Mesenchymal stem cell (in vitro differentiated cells and primary cell): ENCODE results near the gene FRY.

Source experiments
- DNase-seq: peaks from one replicate; pipeline ENCODE4 v3.0.0-alpha.2; 2013
- H2AFZ ChIP-seq: one replicate; pipeline ENCODE4 v1.6.1; 2013; ENCODE audit warnings: low read depth, mild to moderate bottlenecking, control low read depth, inconsistent platforms, low read length, moderate library complexity
- H2AK5ac ChIP-seq: 2 replicates; pipeline ENCODE4 v1.6.1; 2013; ENCODE audit warnings: low read length, moderate library complexity, mild to moderate bottlenecking, inconsistent platforms; ENCODE audit not compliant: severe bottlenecking
- H2BK120ac ChIP-seq: one replicate; pipeline ENCODE4 v1.6.1; 2013; ENCODE audit warnings: low read depth, mild to moderate bottlenecking, inconsistent platforms, low read length, moderate library complexity
- H2BK12ac ChIP-seq, 2 experiments: one replicate each; pipeline ENCODE4 v1.6.1; 2013; ENCODE audit warnings: inconsistent platforms in 2 of 2, low read length in 2 of 2, mild to moderate bottlenecking in 2 of 2, moderate library complexity in 2 of 2, control low read depth in 1 of 2
- H2BK15ac ChIP-seq: one replicate; pipeline ENCODE4 v1.6.1; 2013; ENCODE audit warnings: mild to moderate bottlenecking, low read depth, inconsistent platforms; ENCODE audit not compliant: poor library complexity, severe bottlenecking
- H2BK5ac ChIP-seq: 2 replicates; pipeline ENCODE4 v1.6.1; 2013; ENCODE audit warnings: low read depth, mild to moderate bottlenecking, low read length, control low read depth, inconsistent platforms; ENCODE audit not compliant: poor library complexity, severe bottlenecking
- H3K14ac ChIP-seq, 2 experiments: one replicate each; pipeline ENCODE4 v1.6.1; 2013; ENCODE audit warnings: inconsistent platforms in 2 of 2, low read length in 2 of 2, control low read depth in 1 of 2, mild to moderate bottlenecking in 1 of 2, moderate library complexity in 1 of 2
- H3K18ac ChIP-seq, 2 experiments: one replicate each; pipeline ENCODE4 v1.6.1; 2013; ENCODE audit warnings: inconsistent platforms in 2 of 2, low read length in 2 of 2, control low read depth in 1 of 2, low read depth in 1 of 2, mild to moderate bottlenecking in 1 of 2
- H3K23ac ChIP-seq, 2 experiments: one replicate each; pipeline ENCODE4 v1.6.1; 2013; ENCODE audit warnings: inconsistent platforms in 2 of 2, low read length in 2 of 2, mild to moderate bottlenecking in 2 of 2, moderate library complexity in 2 of 2, control low read depth in 1 of 2
- H3K27ac ChIP-seq: 2 replicates; pipeline ENCODE4 v1.5.1; 2013; ENCODE audit warnings: mild to moderate bottlenecking, moderate library complexity, low read length, control low read depth, inconsistent platforms; ENCODE audit not compliant: poor library complexity, severe bottlenecking
- H3K27me3 ChIP-seq, 2 experiments: 2 replicates each; pipeline versions ENCODE4 v1.6.1 to v1.7.0; 2013; ENCODE audit warnings: low read length in 2 of 2, mild to moderate bottlenecking in 2 of 2, moderate library complexity in 2 of 2, control low read depth in 1 of 2, inconsistent platforms in 1 of 2; ENCODE audit not compliant: control insufficient read depth in 1 of 2, insufficient read depth in 1 of 2
- H3K36me3 ChIP-seq, 2 experiments: 2 replicates each; pipeline versions ENCODE4 v1.6.1 to v1.7.0; 2013; ENCODE audit warnings: low read length in 2 of 2, control low read depth in 1 of 2, inconsistent platforms in 1 of 2, low read depth in 1 of 2, mild to moderate bottlenecking in 1 of 2; ENCODE audit not compliant: insufficient read depth in 2 of 2, control insufficient read depth in 1 of 2
- H3K4ac ChIP-seq, 2 experiments: one replicate each; pipeline ENCODE4 v1.6.1; 2013; ENCODE audit warnings: inconsistent platforms in 2 of 2, low read length in 2 of 2, mild to moderate bottlenecking in 2 of 2, moderate library complexity in 2 of 2, control low read depth in 1 of 2, low read depth in 1 of 2
- H3K4me1 ChIP-seq: 2 replicates; pipeline ENCODE4 v1.6.1; 2013; ENCODE audit warnings: low read depth, low read length, control low read depth; ENCODE audit not compliant: control insufficient read depth, insufficient read depth
- H3K4me2 ChIP-seq: 2 replicates; pipeline ENCODE4 v1.6.1; 2013; ENCODE audit warnings: low read length, mild to moderate bottlenecking, inconsistent platforms; ENCODE audit not compliant: poor library complexity, severe bottlenecking
- H3K4me3 ChIP-seq, 2 experiments: 2 replicates each; pipeline versions ENCODE4 v1.5.1 to v1.7.0; 2013; ENCODE audit warnings: low read length in 2 of 2, mild to moderate bottlenecking in 2 of 2, control low read depth in 1 of 2, low read depth in 1 of 2; ENCODE audit not compliant: insufficient read depth in 1 of 2
- H3K79me1 ChIP-seq: replicated peaks from 2 replicates; pipeline ENCODE4 v1.6.1; 2013; ENCODE audit warnings: mild to moderate bottlenecking, control low read depth, low read length, inconsistent platforms; ENCODE audit not compliant: poor library complexity, severe bottlenecking
- H3K9ac ChIP-seq: 2 replicates; pipeline ENCODE4 v1.7.0; 2013; ENCODE audit warnings: mild to moderate bottlenecking, low read length, moderate library complexity
- H3K9me3 ChIP-seq: 2 replicates; pipeline ENCODE4 v1.7.0; 2013; ENCODE audit warnings: mild to moderate bottlenecking, low read length; ENCODE audit not compliant: control insufficient read depth
- H4K8ac ChIP-seq: one replicate; pipeline ENCODE4 v1.6.1; 2013; ENCODE audit warnings: inconsistent platforms, mild to moderate bottlenecking, low read length, moderate library complexity
- H4K91ac ChIP-seq: one replicate; pipeline ENCODE4 v1.6.1; 2013; ENCODE audit warnings: mild to moderate bottlenecking, low read length, inconsistent platforms
- WGBS: methylation state at CpG from one replicate; pipeline ENCODE4 v1.1.7; 2013; ENCODE audit warnings: mixed read lengths; 5-methylcytosine and 5-hydroxymethylcytosine counted together

The FRY gene

GRCh38 chr13:32262165-32262564, 230.6 kb downstream of the FRY start:
- peak overlapping the region; percentile 43 for H3K9ac ChIP-seq
- H3K4ac ChIP-seq = no peak overlapping the region
- no peak overlapping the region for H3K4me2 ChIP-seq
- no peak overlapping the region for H2BK5ac ChIP-seq
- H2BK15ac ChIP-seq = no peak overlapping the region
- peak; percentile 27 for DNase-seq
- peaks cover 1% of the 10 kb centered on the region for H3K4me1 ChIP-seq
- no peak overlapping the region for H2BK12ac ChIP-seq
- no peak overlapping the region for H3K23ac ChIP-seq
- no peak overlapping the region for H2AFZ ChIP-seq
- H4K91ac ChIP-seq = no peak overlapping the region
- peaks cover 0 to 10% of the 10 kb centered on the region in 2 experiments for H3K36me3 ChIP-seq
- H3K18ac ChIP-seq = no peak overlapping the region
- H3K27ac ChIP-seq = no peak overlapping the region
- H3K79me1 ChIP-seq = no peaks in the 10 kb centered on the region
- no peak overlapping the region for H4K8ac ChIP-seq
- H3K27me3 ChIP-seq = no peaks in the 10 kb centered on the region
- WGBS = 0% methylated on average over 1 of the region's 3 CpGs
- no peak overlapping the region for H3K14ac ChIP-seq
- H2AK5ac ChIP-seq = no peak overlapping the region
- H2BK120ac ChIP-seq = no peak overlapping the region
- H3K4me3 ChIP-seq = no peak overlapping the region
- H3K9me3 ChIP-seq = no peaks in the 10 kb centered on the region

- Histone ChIP-seq H3K27me3 (no peaks in the 10 kb centered on the region), H4K91ac (no peak overlapping the region), H2BK15ac (no peak overlapping the region), H2BK5ac (no peak overlapping the region), H3K36me3 (peaks cover 0 to 14% of the 10 kb centered on the region in 2 experiments), H2BK12ac (no peak overlapping the region), H3K4me2 (no peak overlapping the region), H2BK120ac (no peak overlapping the region), H3K14ac (no peak overlapping the region), H3K18ac (peak overlapping the region in 1 of 2 experiments; percentile 48), H2AK5ac (no peak overlapping the region), H3K79me1 (no peaks in the 10 kb centered on the region), H2AFZ (no peak overlapping the region), H3K4me1 (peaks cover 1% of the 10 kb centered on the region), H3K4ac (no peak overlapping the region), H3K4me3 (no peak overlapping the region), H3K23ac (no peak overlapping the region), H4K8ac (no peak overlapping the region), H3K9ac (no peak overlapping the region), H3K9me3 (no peaks in the 10 kb centered on the region), H3K27ac (no peak overlapping the region)
- no CpG with 5 or more reads among the region's 1 CpG for WGBS
- DNase-seq = no peak
These were observed 231.0 kb downstream of the FRY start for GRCh38 chr13:32262619-32263018.

- Histone ChIP-seq H2BK5ac (no peak overlapping the region), H2AFZ (no peak overlapping the region), H3K9me3 (no peaks in the 10 kb centered on the region), H3K4me1 (peaks cover 1% of the 10 kb centered on the region), H4K8ac (peak overlapping the region; percentile 19), H3K4me3 (no peak overlapping the region), H2AK5ac (no peak overlapping the region), H3K27ac (no peak overlapping the region), H3K14ac (no peak overlapping the region), H4K91ac (no peak overlapping the region), H3K18ac (no peak overlapping the region), H3K27me3 (no peaks in the 10 kb centered on the region), H3K79me1 (no peaks in the 10 kb centered on the region), H3K4me2 (no peak overlapping the region), H3K4ac (no peak overlapping the region), H3K36me3 (peaks cover 0 to 23% of the 10 kb centered on the region in 2 experiments), H2BK120ac (peak overlapping the region; percentile 15), H3K9ac (no peak overlapping the region), H3K23ac (no peak overlapping the region), H2BK15ac (no peak overlapping the region), H2BK12ac (peak overlapping the region in 1 of 2 experiments; percentile 21)
- DNase-seq = peak; percentile 70
These were observed 232.8 kb downstream of the FRY start for GRCh38 chr13:32264407-32264806.

GRCh38 chr13:32265726-32266125, 234.2 kb downstream of the FRY start:
- DNase-seq = no peak
- no peak overlapping the region for H3K4me2 ChIP-seq
- H4K91ac ChIP-seq = no peak overlapping the region
- H3K4me3 ChIP-seq = no peak overlapping the region
- no peaks in the 10 kb centered on the region for H3K79me1 ChIP-seq
- H2BK5ac ChIP-seq = no peak overlapping the region
- H3K4ac ChIP-seq = no peak overlapping the region
- H3K9me3 ChIP-seq = no peaks in the 10 kb centered on the region
- no peak overlapping the region for H2BK15ac ChIP-seq
- no peaks in the 10 kb centered on the region for H3K4me1 ChIP-seq
- H2BK120ac ChIP-seq = no peak overlapping the region
- no peaks in the 10 kb centered on the region for H3K27me3 ChIP-seq
- 85% methylated on average over 2 of the region's 2 CpGs for WGBS
- H3K36me3 ChIP-seq = peaks cover 0 to 25% of the 10 kb centered on the region in 2 experiments
- no peak overlapping the region for H3K9ac ChIP-seq
- H2AK5ac ChIP-seq = no peak overlapping the region
- H3K23ac ChIP-seq = no peak overlapping the region
- no peak overlapping the region for H3K14ac ChIP-seq
- no peak overlapping the region for H2BK12ac ChIP-seq
- no peak overlapping the region for H2AFZ ChIP-seq
- H3K18ac ChIP-seq = no peak overlapping the region
- no peak overlapping the region for H4K8ac ChIP-seq
- no peak overlapping the region for H3K27ac ChIP-seq
